Brain microvascular endothelial cell (primary cell): Measurements from ENCODE around the gene SURF6.

Experiments
- DNase-seq: peaks from one replicate; pipeline ENCODE4 v3.0.0-alpha.2; 2020
- H3K27ac ChIP-seq: fragments of 250-450 bp; sonication (Bioruptor Pico); 2 replicates; pipeline ENCODE4 v1.5.1; 2020; ENCODE audit warnings: mild to moderate bottlenecking, moderate library complexity
- H3K27me3 ChIP-seq: fragments of 250-450 bp; sonication (Bioruptor Pico); replicated peaks from 2 replicates; pipeline ENCODE4 v1.5.1; 2020; ENCODE audit warnings: mild to moderate bottlenecking
- H3K36me3 ChIP-seq: fragments of 250-450 bp; sonication (Bioruptor Pico); replicated peaks from 2 replicates; pipeline ENCODE4 v1.5.1; 2020; ENCODE audit warnings: mild to moderate bottlenecking
- H3K4me3 ChIP-seq: 2 replicates; pipeline ENCODE4 v1.5.1; 2011; ENCODE audit warnings: low read depth, mild to moderate bottlenecking, control low read depth, low read length, moderate library complexity
- in situ Hi-C: cut with HindIII; loops from 2 replicates; pipeline ENCODE4 v1.10.0; 2017; ENCODE audit warnings: low sequenced_read_pairs, low pct_ligation_motif_present
- TF ChIP-seq, protein P1 (sequence below): IDR thresholded peaks from 2 replicates; pipeline ENCODE4 v1.5.1; 2011; ENCODE audit warnings: low read depth, mild to moderate bottlenecking, moderate library complexity, low read length, control low read depth, inconsistent platforms; ENCODE audit errors: missing control alignments

Gene SURF6

DNA sequence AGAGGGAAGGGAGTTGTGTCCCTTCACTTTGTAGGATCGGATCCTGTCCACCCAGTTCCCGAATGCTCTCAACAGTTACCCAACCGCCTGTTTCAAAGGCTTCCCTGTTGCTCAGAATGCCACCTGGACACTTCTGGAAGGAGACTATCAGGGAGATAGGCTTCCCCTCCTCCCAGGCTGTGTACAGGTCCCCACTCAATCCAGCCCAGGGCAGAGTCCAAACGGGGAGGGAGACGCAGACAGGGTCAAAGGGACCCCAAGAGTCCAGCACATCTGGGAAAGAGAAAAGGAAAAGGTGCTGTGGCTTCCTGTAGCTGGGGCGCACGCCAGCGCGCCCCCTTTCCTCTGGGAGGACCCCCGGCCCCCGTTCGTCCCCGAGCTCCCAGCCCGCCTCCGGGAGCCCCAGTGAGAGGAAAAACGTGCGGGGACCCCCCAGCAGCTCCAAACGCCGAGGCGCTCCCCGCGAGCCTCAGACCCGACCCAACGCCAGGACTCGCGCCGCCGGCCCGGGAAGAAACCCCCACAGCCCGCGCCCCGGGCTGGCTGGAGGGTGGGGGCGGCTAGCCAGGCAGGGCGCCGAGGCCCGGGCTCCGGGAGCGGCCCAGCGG is 39.2 kb upstream of the SURF6 start:
- Histone ChIP-seq H3K4me3 (peak overlapping the region; percentile 94), H3K36me3 (peaks cover 32% of the 10 kb centered on the region), H3K27me3 (no peaks in the 10 kb centered on the region), H3K27ac (peak overlapping the region; percentile 96)
- TF ChIP-seq, protein P1, sequence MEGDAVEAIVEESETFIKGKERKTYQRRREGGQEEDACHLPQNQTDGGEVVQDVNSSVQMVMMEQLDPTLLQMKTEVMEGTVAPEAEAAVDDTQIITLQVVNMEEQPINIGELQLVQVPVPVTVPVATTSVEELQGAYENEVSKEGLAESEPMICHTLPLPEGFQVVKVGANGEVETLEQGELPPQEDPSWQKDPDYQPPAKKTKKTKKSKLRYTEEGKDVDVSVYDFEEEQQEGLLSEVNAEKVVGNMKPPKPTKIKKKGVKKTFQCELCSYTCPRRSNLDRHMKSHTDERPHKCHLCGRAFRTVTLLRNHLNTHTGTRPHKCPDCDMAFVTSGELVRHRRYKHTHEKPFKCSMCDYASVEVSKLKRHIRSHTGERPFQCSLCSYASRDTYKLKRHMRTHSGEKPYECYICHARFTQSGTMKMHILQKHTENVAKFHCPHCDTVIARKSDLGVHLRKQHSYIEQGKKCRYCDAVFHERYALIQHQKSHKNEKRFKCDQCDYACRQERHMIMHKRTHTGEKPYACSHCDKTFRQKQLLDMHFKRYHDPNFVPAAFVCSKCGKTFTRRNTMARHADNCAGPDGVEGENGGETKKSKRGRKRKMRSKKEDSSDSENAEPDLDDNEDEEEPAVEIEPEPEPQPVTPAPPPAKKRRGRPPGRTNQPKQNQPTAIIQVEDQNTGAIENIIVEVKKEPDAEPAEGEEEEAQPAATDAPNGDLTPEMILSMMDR = no peak
- DNase-seq = peak; percentile 12
- in situ Hi-C loops = no loop called here

DNA sequence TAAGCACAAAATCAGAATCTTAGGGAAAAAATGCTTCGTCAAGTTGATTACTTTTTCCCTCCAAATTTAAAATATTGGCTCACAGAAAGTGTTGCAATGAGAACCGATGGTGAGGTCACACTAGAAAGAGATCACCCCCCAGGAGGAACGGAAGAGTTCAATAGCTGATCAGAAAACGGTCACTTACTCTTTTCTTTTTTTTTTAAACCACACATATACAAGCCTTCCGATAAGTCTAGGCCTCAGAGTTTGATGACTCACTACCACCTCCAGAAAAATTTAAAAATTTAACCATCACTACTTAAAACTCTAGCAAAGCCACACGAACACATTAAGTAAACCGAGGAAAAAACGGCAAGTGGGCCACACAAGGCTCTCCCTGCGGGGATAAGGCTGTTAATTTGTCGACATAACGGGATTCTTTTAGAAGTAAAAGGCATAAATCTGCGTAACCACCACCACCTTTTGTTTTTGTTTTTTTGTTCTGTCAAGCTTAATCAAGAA is 38.7 kb upstream of the SURF6 start:
- Histone ChIP-seq H3K27ac (peak overlapping the region; percentile 96), H3K36me3 (peaks cover 37% of the 10 kb centered on the region), H3K27me3 (no peaks in the 10 kb centered on the region), H3K4me3 (peak overlapping the region; percentile 94)
- peak; percentile 25 for DNase-seq
- TF ChIP-seq, protein P1 = no peak
- in situ Hi-C loops = no loop called here

DNA sequence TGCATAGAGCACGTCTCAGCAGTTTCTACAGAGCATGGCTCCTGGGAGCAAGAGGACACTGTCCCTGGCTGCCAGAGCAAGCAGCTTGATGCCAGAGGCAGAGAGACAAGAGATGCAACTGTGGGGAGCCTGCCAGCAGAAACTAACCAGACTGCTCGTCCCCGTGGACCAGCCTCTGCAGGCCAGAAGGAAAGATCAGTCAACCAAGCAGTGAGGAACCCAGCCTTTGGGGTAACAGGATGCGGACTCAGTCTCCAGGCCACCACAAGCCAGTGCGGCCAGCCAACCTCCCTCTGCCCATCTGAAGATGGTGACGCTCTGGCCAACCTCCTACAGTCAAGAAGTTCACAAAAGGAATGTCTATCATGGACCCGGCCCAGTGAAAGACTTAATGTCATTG is 36.2 kb upstream of the SURF6 start:
- H3K27ac ChIP-seq = no peak overlapping the region
- TF ChIP-seq, protein P1 = no peak
- no peaks in the 10 kb centered on the region for H3K27me3 ChIP-seq
- no peak for DNase-seq
- H3K4me3 ChIP-seq = no peak overlapping the region
- peaks cover 53% of the 10 kb centered on the region for H3K36me3 ChIP-seq
- in situ Hi-C loops = no loop called here

DNA sequence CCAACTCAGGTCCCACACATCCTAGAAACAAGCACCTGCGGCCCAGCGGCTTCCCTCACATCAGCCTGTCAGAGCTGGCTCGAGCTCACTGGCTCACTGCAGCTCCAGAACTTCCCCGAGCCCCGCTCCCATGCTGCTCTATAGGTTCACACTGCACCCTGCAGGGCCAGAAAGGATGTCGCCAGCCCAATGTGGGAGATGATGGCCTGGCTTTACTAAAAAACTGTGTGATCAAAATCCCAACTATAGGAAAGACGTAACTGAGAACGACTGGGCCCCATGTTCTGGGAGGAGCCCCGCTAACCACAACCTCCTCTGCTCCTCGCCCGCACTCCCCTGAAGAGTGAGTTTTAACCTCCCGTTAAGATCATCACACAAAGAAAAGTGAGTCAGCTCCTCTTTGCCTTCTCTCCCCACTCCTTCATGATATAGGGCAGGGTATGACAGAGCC is 35.3 kb upstream of the SURF6 start:
- TF ChIP-seq, protein P1 = no peak
- Histone ChIP-seq H3K27me3 (no peaks in the 10 kb centered on the region), H3K4me3 (no peak overlapping the region), H3K36me3 (peaks cover 62% of the 10 kb centered on the region), H3K27ac (no peak overlapping the region)
- peak; percentile 35 for DNase-seq
- in situ Hi-C loops = no loop called here

DNA sequence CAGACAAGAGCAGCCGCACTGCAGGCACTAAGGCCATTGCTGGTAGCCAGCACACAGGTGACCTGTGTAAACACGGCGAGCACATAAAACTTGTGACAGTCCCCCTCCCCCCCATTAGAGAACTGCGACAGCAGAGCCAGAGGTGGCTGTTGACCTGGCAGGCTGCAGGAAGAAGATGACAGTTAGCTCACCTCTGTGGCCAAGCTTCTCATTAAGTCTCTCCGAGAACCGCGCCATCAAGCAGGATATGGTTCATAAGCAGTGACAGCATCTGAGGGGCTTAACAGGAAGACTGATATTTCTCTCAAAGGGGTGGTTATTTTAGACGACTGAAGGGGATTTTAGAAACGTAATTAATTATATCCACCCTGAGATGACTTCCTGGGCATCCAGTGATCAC is 34.7 kb upstream of the SURF6 start:
- Histone ChIP-seq H3K36me3 (peaks cover 67% of the 10 kb centered on the region), H3K4me3 (no peak overlapping the region), H3K27me3 (no peaks in the 10 kb centered on the region), H3K27ac (no peak overlapping the region)
- in situ Hi-C loops = no loop called here
- no peak for DNase-seq
- TF ChIP-seq, protein P1 = no peak

DNA sequence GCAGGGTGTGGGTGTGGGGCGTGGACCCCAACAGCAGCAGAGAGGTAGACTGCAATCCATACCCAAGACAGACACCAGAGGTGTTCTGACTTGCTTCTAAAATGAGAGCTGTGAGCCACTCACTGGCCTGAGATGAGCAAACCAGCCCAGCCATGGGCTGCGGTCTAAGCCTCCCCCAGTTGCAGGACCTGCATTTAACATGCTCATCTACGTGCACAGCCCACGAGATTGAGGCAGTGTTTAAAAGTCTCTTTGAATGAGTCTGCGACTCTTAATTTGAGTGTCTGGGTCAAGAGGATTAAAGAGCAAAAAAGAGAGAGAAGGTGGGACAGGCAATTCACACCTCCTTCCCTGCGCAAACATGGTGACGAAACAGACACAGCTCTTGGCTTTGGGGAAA is 33.9 kb upstream of the SURF6 start:
- H3K36me3 ChIP-seq = peaks cover 73% of the 10 kb centered on the region
- no peak overlapping the region for H3K27ac ChIP-seq
- no peak for DNase-seq
- in situ Hi-C loops = no loop called here
- TF ChIP-seq, protein P1 = no peak
- H3K27me3 ChIP-seq = no peaks in the 10 kb centered on the region
- no peak overlapping the region for H3K4me3 ChIP-seq
